ENCODE measurements around the gene PC. TPM values are rescaled to one million over a fixed set of nuclear protein-coding genes. Genes with fewer than 3 reads are reported as not detected.

Gene PC
- total and polyA plus RNA-seq, 2 donors (not counting 3 experiments of a cell fraction or from before 2014, with no cell fraction given) = 5.5 to 17.5 TPM

GRCh38 chr11:66864172-66864901 lies 93.8 kb downstream of the PC start:
- DNase-seq (ENCODE audit: low read depth, low spot score) = no peak
- FAIRE-seq = no peak
- Histone ChIP-seq H3K4me3 (replicated peaks in 1 of 3; ENCODE audit: insufficient read depth in 1 of 3, low read depth in 1 of 3, low read length in 3 of 3) (no peak overlapping the region), H3K4me2 (ENCODE audit: insufficient read depth, low read length) (no peak overlapping the region), H2AFZ (ENCODE audit: low read depth, low read length) (peak overlapping the region; percentile 14), H3K27me3 (ENCODE audit: control insufficient read depth in 2 of 2, insufficient read depth in 2 of 2, low read length in 2 of 2) (no peaks in the 10 kb centered on the region), H3K36me3 (ENCODE audit: control insufficient read depth in 2 of 2, extremely low read depth in 1 of 2, insufficient read depth in 2 of 2, low read length in 2 of 2) (no peaks in the 10 kb centered on the region), H3K27ac (ENCODE audit: insufficient read depth, low read depth, low read length) (no peak overlapping the region), H3K79me2 (ENCODE audit: control insufficient read depth, insufficient read depth, low read length) (no peaks in the 10 kb centered on the region), H3K9me1 (replicated peaks; ENCODE audit: control insufficient read depth, extremely low read depth, insufficient read depth, low read length) (no peaks in the 10 kb centered on the region), H3K4me1 (ENCODE audit: control insufficient read depth, extremely low read depth, insufficient read depth, low read length) (no peaks in the 10 kb centered on the region), H3K9ac (replicated peaks; ENCODE audit: extremely low read depth, insufficient read depth, low read length) (no peak overlapping the region), H4K20me1 (replicated peaks; ENCODE audit: control insufficient read depth, extremely low read depth, insufficient read depth, low read length) (no peaks in the 10 kb centered on the region), H3K9me3 (replicated peaks; ENCODE audit: control insufficient read depth, insufficient read depth, low read length) (no peaks in the 10 kb centered on the region)
- POLR2A ChIA-PET = no interaction called here
- CTCF ChIA-PET = interaction anchor here (1.0 to 1.6 kb wide), 2 partner anchors 8 to 16 kb away, joined by 3 to 5 read pairs; no protein-coding TSS in a partner anchor
- dilution Hi-C loops (cut with MboI; ENCODE audit: extremely low pct_ligation_motif_present, low sequenced_read_pairs) = no loop called here
- TF ChIP-seq CTCF (IDR thresholded peaks at IDR 0.05; ENCODE audit: extremely low read depth in 1 of 2, insufficient read depth in 1 of 2, low read depth in 1 of 2, low read length in 2 of 2) (no peak), GATA2 (IDR thresholded peaks at IDR 0.05; ENCODE audit: insufficient read depth, insufficient read length, low read depth, low read length) (no peak), MAX (IDR thresholded peaks at IDR 0.05; ENCODE audit: insufficient read depth, insufficient read length) (no peak), EZH2 (IDR thresholded peaks at IDR 0.05; ENCODE audit: borderline replicate concordance, low read depth, low read length, severe bottlenecking) (no peak), JUN (IDR thresholded peaks at IDR 0.05; ENCODE audit: borderline replicate concordance, insufficient read depth, insufficient read length, low read depth) (no peak), FOS (IDR thresholded peaks at IDR 0.05; ENCODE audit: borderline replicate concordance, insufficient read depth, low read length) (no peak), POLR2AphosphoS5 (IDR thresholded peaks at IDR 0.05; ENCODE audit: insufficient read depth, low read depth, low read length) (no peak), MYC (IDR thresholded peaks at IDR 0.05; ENCODE audit: low read depth, low read length) (no peak), POLR2A (IDR thresholded peaks at IDR 0.05; ENCODE audit: low read depth, low read length) (no peak)
- no TSS peak for BruUV-seq (replicated peaks)
- intact Hi-C loops (cut with micrococcal nuclease) = no loop called here

All from endothelial cell of umbilical vein (primary cell).